Mucosa of stomach (tissue), 1 donor: ENCODE measurements around the gene AFTPH.

Source experiments
- H3K27me3 ChIP-seq: one replicate; pipeline ENCODE4 v1.7.0; 2013; ENCODE audit warnings: mild to moderate bottlenecking, low read length; ENCODE audit not compliant: control insufficient read depth, insufficient read depth
- H3K36me3 ChIP-seq: one replicate; pipeline ENCODE4 v1.7.0; 2013; ENCODE audit warnings: low read length; ENCODE audit not compliant: control insufficient read depth, insufficient read depth
- H3K4me1 ChIP-seq: one replicate; pipeline ENCODE4 v1.7.0; 2013; ENCODE audit warnings: mild to moderate bottlenecking, low read length; ENCODE audit not compliant: control insufficient read depth, insufficient read depth
- H3K4me3 ChIP-seq: one replicate; pipeline ENCODE4 v1.7.0; 2013; ENCODE audit warnings: low read length
- H3K9ac ChIP-seq: one replicate; pipeline ENCODE4 v1.7.0; 2013; ENCODE audit warnings: mild to moderate bottlenecking, low read length, moderate library complexity
- H3K9me3 ChIP-seq: one replicate; pipeline ENCODE4 v1.7.0; 2013; ENCODE audit warnings: mild to moderate bottlenecking, low read length, moderate library complexity; ENCODE audit not compliant: control insufficient read depth
- donor health status: Pancreatic carcinoma.

Gene AFTPH

DNA sequence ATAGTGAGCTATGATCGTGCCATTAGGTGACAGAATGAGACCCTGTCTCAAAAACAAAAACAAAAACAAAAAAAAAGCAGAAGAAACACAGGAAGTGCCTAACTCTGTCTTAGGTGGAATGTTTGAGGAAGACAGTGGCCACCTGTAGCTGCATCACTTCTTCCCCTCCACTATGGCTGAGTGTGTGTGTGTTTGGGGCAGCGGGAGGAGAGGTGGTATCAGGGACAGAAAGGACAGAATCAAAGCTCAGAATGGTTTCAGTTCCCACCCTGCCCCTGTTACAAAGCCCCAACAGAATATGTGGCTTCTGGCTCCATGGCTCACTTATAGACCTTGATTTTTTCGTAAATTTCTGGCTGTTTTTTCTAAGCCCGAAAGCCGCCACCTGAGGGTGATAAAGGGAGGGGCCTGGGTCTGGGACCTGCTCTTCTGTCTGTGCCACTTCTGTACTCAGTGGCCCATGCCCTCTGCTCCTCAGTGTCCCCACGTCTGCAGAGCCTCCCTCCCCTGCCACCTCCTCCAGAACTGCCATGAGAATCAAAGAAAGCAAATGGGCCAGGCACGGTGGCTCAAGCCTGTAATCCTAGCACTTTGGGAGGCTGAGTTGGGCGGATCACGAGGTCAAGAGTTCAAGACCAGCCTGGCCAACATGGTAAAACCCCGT, 102.2 kb downstream of the AFTPH start:
- Histone ChIP-seq H3K27me3 (no peaks in the 10 kb centered on the region), H3K4me1 (no peaks in the 10 kb centered on the region)

DNA sequence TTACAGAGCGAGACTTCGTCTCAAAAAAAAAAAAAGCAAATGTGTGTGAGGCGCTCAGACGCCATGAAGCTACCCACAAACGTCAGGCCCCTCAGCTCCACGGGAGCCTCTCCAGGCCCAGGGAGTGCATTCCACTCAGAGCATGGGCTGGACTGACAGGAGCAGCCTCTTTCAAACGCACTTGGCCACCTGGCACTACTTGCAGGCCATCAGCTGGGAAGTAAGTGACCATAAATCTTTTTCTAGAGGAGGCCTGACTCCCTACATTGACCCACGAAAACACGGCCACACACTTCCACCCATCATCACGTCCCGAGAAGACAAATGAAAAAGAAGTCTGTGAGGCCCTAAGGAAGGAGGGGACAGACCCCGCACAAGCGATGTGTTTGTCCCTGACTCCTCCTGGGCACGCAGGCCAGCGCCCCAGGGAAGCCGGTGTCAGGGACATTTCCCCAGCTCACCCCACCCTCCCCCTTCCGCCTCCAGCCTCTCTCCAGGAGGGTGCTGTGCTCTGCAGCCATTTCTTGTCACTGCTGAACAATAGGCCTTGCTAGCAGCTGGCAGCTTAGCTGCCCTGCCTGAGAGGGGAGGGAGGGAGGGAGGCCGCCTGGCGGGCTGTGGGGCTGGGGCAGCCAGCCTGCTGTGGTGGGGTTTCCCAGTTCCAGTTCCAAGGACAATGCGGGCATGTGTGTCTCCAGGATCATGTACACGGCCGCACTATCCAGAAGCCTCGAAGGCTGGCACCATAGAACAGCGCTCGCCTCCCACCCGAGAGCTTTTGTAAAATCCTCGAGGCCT, 103.0 kb downstream of the AFTPH start:
- H3K4me1 ChIP-seq: no peaks in the 10 kb centered on the region
- H3K27me3 ChIP-seq: no peaks in the 10 kb centered on the region
- H3K9me3 ChIP-seq: no peaks in the 10 kb centered on the region
- H3K9ac ChIP-seq: no peak overlapping the region
- H3K36me3 ChIP-seq: no peaks in the 10 kb centered on the region
- H3K4me3 ChIP-seq: no peak overlapping the region

More for the DNA sequence above, 102.2 kb downstream of the AFTPH start:
- no peaks in the 10 kb centered on the region for H3K36me3 ChIP-seq
- H3K9me3 ChIP-seq: no peaks in the 10 kb centered on the region
- no peak overlapping the region for H3K9ac ChIP-seq
- H3K4me3 ChIP-seq: no peak overlapping the region

DNA sequence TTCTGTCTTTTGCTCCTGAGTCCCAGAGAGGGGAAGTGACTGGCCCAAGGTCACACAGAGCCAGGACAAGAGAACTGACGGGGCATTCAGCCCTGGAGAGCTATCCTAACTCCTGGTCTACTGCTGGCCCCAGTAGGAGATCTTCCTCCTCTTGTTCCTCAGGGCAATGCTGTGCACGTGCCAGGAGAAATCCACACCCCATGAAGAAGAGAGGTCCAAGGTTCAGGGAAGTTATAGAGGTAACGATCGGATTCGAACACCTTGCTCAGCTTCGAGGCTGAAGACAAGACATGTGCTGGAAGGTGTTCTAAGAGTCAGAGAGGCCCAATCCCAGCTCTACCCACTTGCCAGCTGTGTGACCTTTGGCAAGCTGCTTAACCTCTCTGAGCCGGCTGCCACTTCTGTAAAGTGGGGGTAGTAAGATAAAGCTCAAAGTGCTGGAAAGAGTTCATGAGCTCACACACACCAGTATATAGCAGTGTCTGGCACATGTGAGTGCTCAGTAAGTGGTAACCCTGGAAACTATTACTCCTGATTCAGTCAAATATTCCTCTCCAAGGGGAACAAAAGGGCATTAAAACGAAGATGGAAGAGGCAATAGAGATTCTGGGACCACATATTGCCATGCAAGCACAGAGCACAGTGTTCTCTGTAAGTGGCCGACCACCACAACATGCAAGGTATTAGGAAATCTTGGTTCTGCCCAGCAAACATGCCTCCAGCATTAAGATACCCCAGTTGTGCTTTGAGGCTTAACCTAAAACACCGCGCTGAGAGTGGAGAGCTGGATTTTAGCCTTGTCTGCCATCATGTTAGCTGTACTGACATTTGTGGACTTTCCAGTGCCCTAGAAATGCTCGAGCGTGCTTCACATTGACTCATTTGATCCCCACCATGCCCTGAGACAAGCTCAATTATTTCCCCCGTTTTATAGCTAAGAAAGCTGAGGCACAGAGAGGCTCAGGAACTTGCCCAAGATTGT, 104.0 kb downstream of the AFTPH start:
- H3K36me3 ChIP-seq: no peaks in the 10 kb centered on the region
- no peak overlapping the region for H3K9ac ChIP-seq
- no peaks in the 10 kb centered on the region for H3K9me3 ChIP-seq
- H3K27me3 ChIP-seq: no peaks in the 10 kb centered on the region
- H3K4me1 ChIP-seq: no peaks in the 10 kb centered on the region
- no peak overlapping the region for H3K4me3 ChIP-seq

GRCh38 chr2:64629329-64629781, 105.2 kb downstream of the AFTPH start:
- H3K4me1 ChIP-seq: no peaks in the 10 kb centered on the region
- no peak overlapping the region for H3K9ac ChIP-seq
- H3K9me3 ChIP-seq: no peaks in the 10 kb centered on the region
- no peak overlapping the region for H3K4me3 ChIP-seq
- no peaks in the 10 kb centered on the region for H3K27me3 ChIP-seq
- H3K36me3 ChIP-seq: no peaks in the 10 kb centered on the region

- Histone ChIP-seq H3K4me1 (no peaks in the 10 kb centered on the region), H3K9ac (no peak overlapping the region)
Observed at GRCh38 chr2:64629875-64630274, 105.7 kb downstream of the AFTPH start.

GRCh38 chr2:64630752-64631151, 106.6 kb downstream of the AFTPH start:
- H3K4me1 ChIP-seq: no peaks in the 10 kb centered on the region
- no peaks in the 10 kb centered on the region for H3K27me3 ChIP-seq
- no peak overlapping the region for H3K9ac ChIP-seq
- H3K36me3 ChIP-seq: no peaks in the 10 kb centered on the region
- no peaks in the 10 kb centered on the region for H3K9me3 ChIP-seq
- no peak overlapping the region for H3K4me3 ChIP-seq

More at GRCh38 chr2:64629875-64630274, 105.7 kb downstream of the AFTPH start:
- no peaks in the 10 kb centered on the region for H3K27me3 ChIP-seq
- no peaks in the 10 kb centered on the region for H3K9me3 ChIP-seq
- H3K36me3 ChIP-seq: no peaks in the 10 kb centered on the region
- no peak overlapping the region for H3K4me3 ChIP-seq

DNA sequence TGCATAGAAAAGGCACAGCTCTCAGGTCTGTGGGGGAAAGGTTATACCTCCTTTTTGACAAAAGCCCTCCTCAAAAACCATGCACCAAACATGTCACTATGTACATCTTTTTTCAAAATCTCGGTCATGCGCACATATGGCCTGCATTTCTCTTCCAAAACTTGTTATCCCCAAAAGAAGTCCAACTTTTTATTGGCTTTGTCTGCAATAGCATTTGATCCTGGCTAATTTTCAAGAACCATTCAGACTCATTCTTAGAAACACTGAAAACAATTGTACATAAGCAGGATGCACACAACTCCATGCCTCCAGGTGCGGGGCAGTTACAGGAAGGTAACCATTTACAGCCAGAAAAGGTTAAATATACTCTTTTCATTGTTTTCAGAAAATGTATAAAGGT, 107.6 kb downstream of the AFTPH start:
- H3K9ac ChIP-seq: no peak overlapping the region
- no peaks in the 10 kb centered on the region for H3K36me3 ChIP-seq
- no peaks in the 10 kb centered on the region for H3K4me1 ChIP-seq
- H3K9me3 ChIP-seq: no peaks in the 10 kb centered on the region
- no peak overlapping the region for H3K4me3 ChIP-seq
- no peaks in the 10 kb centered on the region for H3K27me3 ChIP-seq

DNA sequence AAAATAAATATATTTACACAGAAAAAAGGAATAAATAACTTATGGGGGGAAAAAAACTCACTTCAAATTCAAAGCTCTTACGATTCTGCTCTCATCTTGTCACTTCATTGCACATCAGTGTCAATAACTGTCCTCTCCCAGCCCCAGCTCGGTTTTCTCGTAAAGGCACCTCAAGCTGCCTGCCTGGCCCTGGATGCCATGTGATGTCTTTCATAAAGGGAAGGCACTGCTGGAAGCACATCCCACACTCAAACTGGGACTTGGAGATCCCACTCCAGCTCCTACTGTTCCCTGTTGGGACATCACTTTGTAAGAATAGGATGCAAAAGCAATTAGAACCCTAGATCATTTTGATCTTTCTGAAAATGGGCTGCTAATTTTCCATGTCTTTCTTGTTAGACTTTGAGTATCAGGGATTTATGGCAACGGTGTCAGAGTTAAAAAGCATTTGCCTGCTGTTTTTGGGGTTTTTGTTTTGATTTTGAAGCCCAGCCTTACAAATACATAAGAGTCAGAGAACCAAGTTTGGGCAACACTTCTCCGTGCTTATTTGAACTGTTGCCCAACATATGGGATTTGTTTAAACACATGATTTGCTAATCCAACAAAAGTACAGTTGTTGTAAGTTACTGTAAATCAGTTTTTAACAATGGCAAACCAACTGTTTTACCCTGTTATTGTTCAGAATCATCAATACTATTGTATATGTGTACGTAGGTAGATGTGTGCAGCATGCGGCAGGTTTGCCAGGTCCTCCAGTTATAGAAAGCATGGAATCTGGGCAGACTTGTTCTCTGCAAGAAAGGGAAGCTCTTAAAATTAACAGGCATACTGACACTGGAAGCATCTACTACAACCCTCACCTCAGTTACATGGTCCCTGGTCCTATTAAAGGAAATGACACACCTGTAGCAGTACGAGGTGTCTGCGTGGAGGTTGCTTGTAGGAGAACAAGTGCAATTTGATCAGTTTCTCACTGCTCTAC, 109.0 kb downstream of the AFTPH start:
- Histone ChIP-seq H3K36me3 (no peaks in the 10 kb centered on the region), H3K9ac (no peak overlapping the region), H3K9me3 (no peaks in the 10 kb centered on the region), H3K27me3 (no peaks in the 10 kb centered on the region), H3K4me3 (no peak overlapping the region), H3K4me1 (no peaks in the 10 kb centered on the region)

DNA sequence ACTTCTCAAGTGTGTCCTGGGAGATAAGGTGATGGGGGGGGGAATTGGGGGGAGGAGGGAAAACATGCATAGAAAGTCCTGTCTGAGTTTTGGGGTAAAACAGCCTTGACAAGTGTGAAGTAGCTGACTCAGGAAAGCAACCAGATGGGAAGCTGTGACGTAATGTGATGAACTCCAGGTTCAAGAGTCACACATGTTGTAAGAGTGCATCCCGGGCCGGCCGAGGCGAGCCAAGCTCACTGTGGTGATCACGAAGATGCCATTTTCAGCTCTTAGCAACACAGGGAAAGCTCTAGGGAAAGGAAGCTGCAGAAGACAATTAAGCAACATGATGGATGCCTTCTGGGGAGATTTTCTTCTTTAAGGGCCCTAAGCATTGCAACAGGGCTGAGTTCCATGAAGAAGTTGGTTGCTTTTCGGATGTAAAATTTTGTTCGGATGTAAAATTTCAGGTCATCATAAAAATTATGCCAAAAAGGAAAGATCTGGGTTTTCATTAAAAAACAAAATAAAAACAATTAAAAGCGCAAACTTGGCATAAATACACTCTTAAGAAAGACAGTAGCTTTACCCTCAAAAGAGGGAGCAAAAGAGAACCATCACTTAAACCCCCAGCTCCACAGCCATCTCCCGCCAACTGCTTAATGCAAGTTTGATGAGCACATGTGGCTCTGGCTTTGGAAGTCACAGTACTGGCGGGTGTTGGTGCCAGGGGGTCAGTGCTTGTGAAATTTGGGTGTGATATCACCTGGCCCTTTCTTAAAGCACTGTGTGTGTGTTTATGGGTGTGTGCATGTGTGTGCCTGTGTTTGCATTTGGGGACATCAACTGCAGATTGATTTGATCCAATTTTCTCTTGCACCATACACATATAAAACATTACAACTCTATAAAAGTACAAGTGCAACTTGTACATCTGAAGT, 110.5 kb downstream of the AFTPH start:
- Histone ChIP-seq H3K36me3 (no peaks in the 10 kb centered on the region), H3K27me3 (no peaks in the 10 kb centered on the region), H3K9me3 (no peaks in the 10 kb centered on the region), H3K4me3 (no peak overlapping the region), H3K9ac (no peak overlapping the region), H3K4me1 (peaks cover 2% of the 10 kb centered on the region)
